ENCODE data around the gene NYAP1.

GRCh38 chr7:100471021-100471420 lies 12.7 kb upstream of the NYAP1 start:
- no peak for TF ChIP-seq CTCF (IDR thresholded peaks at IDR 0.05)
- TF ChIP-seq POLR2A (IDR thresholded peaks at IDR 0.05): no peak
- no peak for TF ChIP-seq POLR2AphosphoS5 (IDR thresholded peaks at IDR 0.05)

Data from breast epithelium (tissue), 3 donors.